DMS114 treated with DMSO at 0.1 percent for 48 hours (cell line): ENCODE measurements around the gene CDS1.
"Not testable (repeated sequence)": the region's sequence is repeated elsewhere in the genome, so short reads cannot be mapped to it uniquely, and the experiment has no call there.

Experiments used
- DNase-seq: peaks from one replicate; lab custom pipeline; 2025; ENCODE audit not compliant: unreplicated experiment; lab: John Stamatoyannopoulos, UW

CDS1 gene

GRCh38 chr4:84669201-84669600 lies 86.3 kb downstream of the CDS1 start:
- DNase-seq, result no peak

DNA sequence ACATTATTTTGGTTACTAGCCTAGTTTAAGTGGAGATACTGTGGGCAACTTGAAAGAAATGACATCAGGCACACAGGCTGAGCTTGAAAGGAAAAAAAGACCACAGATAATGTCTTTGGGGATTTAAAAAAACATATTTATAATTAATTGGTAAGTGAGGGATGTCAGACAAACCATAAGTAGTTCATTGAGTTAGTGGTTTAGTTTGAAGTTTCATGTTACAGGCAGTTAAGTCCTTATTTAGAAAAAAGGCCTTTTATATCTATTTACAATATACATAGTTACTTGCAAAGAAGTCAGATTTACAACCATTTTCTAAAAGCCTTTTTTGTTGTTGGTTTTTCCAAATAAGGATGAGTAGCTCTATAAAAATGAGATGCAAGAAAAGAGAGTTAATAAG lies 89.2 kb downstream of the CDS1 start:
- DNase-seq, result no peak

DNA sequence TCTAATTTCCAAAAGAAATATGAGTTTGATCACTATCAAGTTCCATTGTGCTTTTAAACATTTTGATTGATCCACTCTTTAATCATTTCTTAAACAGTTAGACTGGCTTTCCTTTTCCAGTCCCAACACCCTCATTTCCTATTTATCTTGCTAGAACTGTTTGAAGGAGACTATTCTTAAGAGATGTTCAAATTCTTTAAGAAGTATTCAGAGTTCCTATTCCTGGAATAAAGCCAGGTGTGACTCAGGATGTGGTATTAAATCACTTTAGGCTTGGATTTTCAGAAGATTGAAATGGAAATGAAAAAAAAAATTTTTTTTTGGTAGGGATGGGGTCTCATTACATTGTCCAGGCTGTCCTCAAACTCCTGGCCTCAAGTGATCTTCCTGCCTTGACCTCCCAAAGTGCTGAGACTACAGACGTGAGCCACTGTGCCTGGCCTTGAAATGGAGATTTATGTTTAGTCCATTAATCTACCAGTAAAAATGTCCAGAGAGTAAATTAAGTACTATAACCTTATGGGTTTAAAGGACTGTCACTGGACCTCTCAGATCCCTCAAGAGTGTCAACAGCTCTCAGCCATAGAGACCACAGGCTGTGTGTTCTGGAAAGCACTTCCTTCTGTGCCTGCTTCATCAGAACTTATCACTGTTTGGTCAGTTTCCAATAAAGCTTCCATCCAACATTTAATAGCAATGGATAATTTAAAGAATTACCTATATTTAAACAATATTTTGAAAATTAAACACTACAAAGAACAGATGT lies 90.7 kb downstream of the CDS1 start:
- no peak for DNase-seq

DNA sequence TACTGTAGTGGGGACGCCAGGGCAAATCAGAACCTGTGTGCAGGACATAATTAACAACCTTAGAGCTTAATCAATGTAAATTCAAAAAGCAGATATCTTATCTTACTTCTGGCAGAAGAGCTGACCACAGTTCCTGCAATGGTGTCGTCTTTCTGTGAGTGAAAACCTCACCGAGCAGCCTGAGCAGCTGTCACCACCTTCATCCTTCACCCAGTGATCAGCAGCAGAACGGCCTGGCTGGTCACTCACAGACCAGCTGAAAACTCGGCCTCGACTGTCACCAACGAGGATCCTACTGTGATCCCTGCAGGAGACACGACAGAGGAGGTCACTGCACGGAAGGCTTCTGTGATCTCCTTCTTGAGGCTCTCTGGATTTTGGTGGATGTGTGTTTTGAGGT lies 94.2 kb downstream of the CDS1 start:
- DNase-seq, result no peak

DNA sequence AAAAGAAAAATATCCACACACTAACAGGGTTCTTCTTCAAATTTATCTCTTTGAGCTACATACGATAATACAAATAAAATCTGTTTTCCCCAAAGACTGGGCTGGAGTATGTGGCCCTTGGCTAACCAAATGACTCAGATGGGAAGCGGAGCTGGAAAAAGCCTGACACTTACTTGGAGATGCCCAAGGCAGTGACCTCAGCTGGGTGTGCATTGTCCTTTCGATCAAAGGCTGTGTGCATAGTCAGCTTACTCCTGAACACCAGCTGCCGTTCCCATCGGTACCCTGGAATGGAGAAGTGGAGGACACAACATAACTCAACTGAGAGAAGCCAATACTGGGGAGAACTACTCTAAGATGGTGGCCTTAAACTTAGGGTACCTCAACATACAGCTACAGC lies 95.1 kb downstream of the CDS1 start:
- DNase-seq, result no peak

- no peak for DNase-seq
Measured at GRCh38 chr4:84678976-84679744, 96.2 kb downstream of the CDS1 start.

DNA sequence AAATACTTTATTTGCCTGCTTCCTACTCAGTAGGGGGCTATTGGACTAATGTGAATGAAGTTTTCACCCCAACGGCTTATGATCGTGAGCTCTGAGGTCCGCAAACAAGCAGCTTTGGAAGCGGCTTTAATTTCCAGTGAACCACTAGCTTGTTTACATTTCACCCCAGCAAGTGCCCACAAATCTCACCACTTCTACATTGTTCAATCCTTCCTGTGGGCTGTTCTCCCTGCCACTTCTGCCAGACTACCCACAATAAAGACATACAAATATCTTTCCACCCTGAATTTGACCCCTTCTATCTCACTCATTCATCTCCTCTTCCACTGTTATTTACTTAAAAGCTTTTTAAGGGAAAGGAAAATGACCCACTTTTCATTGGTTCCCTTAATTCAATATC lies 98.0 kb downstream of the CDS1 start:
- no peak for DNase-seq

GRCh38 chr4:84681486-84682274 lies 98.8 kb downstream of the CDS1 start:
- DNase-seq, result no peak

DNA sequence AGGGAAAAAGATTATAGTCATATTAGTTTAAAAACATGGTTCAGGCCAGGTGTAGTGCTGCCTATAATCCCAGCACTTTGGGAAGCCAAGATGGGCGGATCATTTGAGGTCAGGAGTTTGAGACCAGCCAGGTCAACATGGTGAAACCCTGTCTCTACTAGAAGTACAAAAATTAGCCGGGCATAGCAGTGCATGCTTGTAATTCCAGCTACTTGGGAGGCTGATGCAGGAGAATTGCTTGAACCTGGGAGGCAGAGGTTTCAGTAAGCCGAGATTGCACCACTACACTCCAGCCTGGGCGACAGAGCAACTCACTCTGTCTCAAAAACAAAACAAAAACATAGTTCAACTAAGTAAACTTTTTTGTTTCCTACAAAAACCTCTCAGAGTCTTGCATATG lies 99.7 kb downstream of the CDS1 start:
- DNase-seq, result not testable (repeated sequence)

GRCh38 chr4:84683064-84683850 lies 100.3 kb downstream of the CDS1 start:
- DNase-seq, result no peak

DNA sequence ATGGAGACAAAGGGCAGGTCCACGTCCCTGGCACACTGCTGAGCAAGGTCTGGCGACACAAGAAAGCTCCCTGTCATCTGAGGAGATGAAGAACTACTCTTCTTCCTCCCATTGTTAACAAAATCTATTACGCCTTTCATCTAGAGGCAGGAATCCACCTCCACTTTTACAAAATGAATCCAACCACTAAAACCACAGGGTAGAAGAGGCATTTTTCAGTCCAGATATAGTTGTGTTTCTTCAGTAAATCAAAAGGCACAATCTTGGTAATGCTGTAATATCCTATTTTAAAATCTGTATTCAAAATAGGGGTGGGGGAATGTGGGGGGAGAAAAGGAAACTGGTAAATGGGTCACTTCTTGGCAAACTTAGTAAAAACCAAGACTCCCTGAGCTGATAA lies 101.4 kb downstream of the CDS1 start:
- no peak for DNase-seq

DNA sequence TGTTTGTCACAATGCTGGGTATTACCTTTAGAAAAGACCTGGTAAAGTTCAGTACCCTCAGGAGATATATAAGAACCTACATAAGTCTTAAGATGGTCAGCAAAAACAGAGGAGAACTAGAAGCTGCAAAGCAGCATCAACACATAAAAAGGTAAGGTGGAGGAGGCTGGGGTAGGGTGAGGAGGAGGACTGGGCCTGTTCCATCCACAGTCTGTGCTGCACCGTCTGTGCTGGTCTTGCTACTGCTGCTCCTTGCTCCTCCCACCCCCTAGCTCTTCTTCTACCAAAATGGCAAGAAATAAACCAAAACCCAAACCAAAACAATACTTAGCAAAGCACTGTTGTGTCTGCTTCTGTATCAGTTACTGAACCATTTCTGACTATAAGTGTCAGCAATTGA lies 102.2 kb downstream of the CDS1 start:
- DNase-seq, result no peak

DNA sequence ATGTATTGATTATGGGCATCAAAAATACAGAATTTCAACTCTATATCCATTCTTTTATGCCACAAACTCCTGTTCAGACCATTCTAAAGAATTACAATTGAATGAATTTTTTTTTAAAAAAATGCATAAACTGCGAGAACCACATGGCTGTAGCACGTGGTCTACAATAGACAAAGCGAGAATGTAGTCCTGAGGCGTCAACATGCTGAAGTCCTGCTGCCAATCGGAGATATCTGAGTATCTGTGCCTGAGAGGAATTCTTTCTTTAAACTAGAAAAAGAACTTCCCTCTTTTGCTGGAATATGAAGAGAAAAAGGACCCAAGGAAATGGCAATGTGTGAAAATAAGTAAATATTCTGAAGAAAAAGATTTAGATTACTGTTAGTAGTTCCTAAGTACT lies 105.7 kb downstream of the CDS1 start:
- DNase-seq, result no peak

DNA sequence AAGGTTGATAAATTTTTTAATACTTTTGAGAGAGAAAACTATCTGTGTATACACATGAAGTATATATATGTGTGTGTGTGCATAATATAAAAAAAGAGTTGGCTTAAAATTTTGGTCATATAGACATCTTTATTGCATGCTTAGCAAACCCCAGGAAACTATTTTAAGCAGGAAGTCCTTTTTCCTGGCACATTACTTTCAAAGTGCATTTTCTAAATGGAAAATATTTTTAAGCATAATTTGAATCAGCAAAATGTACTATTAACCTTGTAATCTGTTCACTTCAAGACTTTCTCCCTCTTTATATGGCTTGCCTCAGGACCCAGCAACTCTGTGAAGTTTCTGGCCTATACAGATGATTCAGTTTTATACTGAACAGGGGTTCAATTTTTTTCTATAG lies 106.3 kb downstream of the CDS1 start:
- no peak for DNase-seq

DNA sequence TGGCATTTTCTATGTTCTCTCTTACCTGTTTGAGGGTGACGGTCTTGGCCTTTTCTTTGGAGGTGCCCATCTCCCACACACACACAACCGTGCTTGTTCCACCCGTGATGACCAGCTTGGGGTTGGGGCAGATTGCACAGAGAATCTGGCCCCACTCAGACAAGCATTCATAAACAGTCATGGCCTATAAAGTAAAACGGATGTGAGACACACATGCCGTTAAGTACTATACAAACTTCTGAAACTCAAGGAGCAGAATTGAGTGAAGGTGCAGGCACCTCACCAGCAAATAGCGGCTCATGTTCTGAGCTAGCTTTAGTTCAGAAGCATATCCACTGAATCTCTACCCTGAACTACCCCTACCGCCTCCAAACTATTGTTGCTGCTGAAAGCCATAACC lies 107.6 kb downstream of the CDS1 start:
- no peak for DNase-seq

DNA sequence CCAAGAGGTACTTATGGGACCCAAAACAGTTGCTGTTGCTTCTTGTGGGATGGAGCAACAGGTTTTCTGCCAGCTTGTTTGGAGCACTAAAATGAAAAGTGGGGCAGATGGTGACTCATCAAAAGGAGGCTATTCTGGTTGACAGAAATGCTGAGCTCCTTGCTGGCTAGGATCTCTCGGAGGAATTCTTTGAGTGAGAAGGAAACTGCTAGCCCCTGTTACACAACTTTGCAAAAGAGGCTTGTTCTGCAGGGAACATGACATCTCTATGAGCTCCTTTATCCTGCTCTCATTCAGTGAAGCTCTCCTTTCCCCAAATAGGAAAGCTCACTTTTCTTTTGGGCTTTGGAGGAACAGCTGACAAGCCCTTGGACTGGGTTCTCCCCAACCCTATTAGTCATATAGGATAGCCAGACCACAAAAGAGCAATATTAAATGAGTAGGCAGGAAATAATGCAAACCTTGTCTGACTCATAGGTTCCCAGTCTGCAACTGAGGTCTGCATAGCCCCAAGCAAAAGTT lies 108.3 kb downstream of the CDS1 start:
- no peak for DNase-seq

- no peak for DNase-seq
Measured at GRCh38 chr4:84691800-84692199, 108.9 kb downstream of the CDS1 start.

GRCh38 chr4:84697159-84697558 lies 114.2 kb downstream of the CDS1 start:
- DNase-seq, result no peak

DNA sequence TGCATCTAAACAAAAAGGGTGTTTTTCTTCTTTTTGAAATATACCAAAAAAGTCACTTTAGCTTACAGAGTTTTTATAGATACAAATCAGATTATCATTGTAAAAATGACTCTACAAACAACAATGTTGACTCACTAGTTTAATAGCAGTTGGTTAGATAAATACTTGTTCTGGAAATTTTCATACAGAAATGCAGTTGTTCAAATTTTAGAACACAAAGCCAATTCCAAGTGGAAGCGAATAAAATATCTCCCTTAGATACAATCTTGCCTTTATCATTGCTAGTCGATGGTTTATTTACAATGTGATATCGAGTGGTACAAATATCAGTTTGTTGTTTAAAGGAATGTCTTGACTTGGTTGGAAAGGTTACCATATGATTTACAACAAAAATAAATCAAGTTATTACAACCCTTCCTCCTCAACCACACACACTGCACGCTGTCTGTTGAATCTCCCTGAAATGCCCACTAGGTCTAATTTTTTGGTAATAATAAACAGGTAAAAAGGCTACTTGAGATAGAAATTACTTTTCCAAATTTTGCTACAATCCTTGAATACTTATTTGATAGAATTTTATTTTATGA lies 114.8 kb downstream of the CDS1 start:
- DNase-seq, result no peak

- DNase-seq, result no peak
Measured at GRCh38 chr4:84699001-84699671, 116.2 kb downstream of the CDS1 start.
